ENCODE results near the gene RPS17. TPM values are rescaled to one million over a fixed set of nuclear protein-coding genes. Genes with fewer than 3 reads are reported as not detected.

RPS17 gene
- total RNA-seq, 2 donors from 2014 or later = 1,918 to 2,023 TPM

DNA sequence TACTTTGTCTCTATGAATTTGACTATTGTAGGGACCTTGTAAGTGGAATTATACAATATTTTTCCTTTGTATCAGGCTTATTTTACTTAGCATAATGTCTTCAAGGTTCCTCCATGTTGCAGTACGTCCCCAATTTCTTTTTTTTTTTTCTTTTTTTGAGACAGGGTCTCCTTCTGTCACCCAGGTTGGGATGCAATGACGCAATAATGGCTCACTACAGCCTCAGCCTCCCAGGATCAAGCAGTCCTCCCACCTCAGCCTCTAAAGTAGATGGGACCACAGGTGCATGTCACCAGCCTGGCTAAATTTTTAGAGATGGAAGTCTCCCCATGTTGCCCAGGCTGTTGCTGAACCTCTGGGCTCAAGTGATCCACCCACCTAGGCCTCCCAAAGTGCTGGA lies 40.5 kb upstream of the RPS17 start:
- H3K4me3 ChIP-seq (ENCODE audit: low read length) = no peak overlapping the region
- Mint-ChIP-seq H3K36me3 (ENCODE audit: low read depth) (no peaks in the 10 kb centered on the region), H3K27me3 (ENCODE audit: insufficient read depth) (peaks cover 6% of the 10 kb centered on the region), H3K4me3 (no peak overlapping the region), H3K9me3 (no peaks in the 10 kb centered on the region), H3K4me1 (peaks cover 10% of the 10 kb centered on the region), H3K27ac (no peak overlapping the region)
- H3K27me3 ChIP-seq (ENCODE audit: control insufficient read depth, insufficient read depth, low read length, poor library complexity, severe bottlenecking) = no peaks in the 10 kb centered on the region
- no peaks in the 10 kb centered on the region for H3K9me3 ChIP-seq (ENCODE audit: control insufficient read depth, low read length)
- DNase-seq = no peak
- no peaks in the 10 kb centered on the region for H3K36me3 ChIP-seq (ENCODE audit: control insufficient read depth, insufficient read depth, low read length)
- TF ChIP-seq, protein P1, sequence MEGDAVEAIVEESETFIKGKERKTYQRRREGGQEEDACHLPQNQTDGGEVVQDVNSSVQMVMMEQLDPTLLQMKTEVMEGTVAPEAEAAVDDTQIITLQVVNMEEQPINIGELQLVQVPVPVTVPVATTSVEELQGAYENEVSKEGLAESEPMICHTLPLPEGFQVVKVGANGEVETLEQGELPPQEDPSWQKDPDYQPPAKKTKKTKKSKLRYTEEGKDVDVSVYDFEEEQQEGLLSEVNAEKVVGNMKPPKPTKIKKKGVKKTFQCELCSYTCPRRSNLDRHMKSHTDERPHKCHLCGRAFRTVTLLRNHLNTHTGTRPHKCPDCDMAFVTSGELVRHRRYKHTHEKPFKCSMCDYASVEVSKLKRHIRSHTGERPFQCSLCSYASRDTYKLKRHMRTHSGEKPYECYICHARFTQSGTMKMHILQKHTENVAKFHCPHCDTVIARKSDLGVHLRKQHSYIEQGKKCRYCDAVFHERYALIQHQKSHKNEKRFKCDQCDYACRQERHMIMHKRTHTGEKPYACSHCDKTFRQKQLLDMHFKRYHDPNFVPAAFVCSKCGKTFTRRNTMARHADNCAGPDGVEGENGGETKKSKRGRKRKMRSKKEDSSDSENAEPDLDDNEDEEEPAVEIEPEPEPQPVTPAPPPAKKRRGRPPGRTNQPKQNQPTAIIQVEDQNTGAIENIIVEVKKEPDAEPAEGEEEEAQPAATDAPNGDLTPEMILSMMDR (conservative IDR thresholded peaks at IDR 0.05) = no peak
- no peak overlapping the region for H3K27ac ChIP-seq (ENCODE audit: low read depth, low read length)
- peaks cover 7% of the 10 kb centered on the region for H3K4me1 ChIP-seq (ENCODE audit: control insufficient read depth, insufficient read depth, low read length)
- WGBS, 2 experiments (ENCODE audit: insufficient coverage in 1 of 2, insufficient read length in 1 of 2) = 77 to 92% methylated on average over 2 of the region's 2 CpGs
- no peak overlapping the region for H3K9ac ChIP-seq (ENCODE audit: extremely low read depth, low read length, poor library complexity, severe bottlenecking)

DNA sequence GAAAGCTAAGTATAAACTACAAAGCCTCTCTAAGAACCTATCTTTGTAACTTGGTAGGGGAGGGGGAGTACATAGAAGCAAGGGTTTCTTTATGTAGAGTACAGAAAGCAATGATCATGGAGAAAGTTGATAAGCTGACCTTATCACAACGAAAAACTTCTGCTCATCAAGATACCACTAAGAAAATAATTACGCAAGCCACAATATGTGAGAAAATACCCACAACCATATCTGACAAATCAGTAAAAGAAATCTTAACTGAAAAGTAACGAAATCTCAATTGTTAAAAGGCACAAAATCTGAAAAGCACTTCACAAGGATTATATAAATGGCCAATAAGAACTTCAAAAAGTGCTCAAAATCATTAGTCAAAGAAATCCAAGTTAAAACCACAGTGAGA lies 35.1 kb upstream of the RPS17 start:
- Mint-ChIP-seq H3K4me3 (no peak overlapping the region), H3K27ac (no peak overlapping the region), H3K4me1 (peaks cover 42% of the 10 kb centered on the region), H3K36me3 (ENCODE audit: low read depth) (no peaks in the 10 kb centered on the region), H3K9me3 (no peaks in the 10 kb centered on the region), H3K27me3 (ENCODE audit: insufficient read depth) (peaks cover 4% of the 10 kb centered on the region)
- H3K9me3 ChIP-seq (ENCODE audit: control insufficient read depth, low read length) = no peaks in the 10 kb centered on the region
- H3K9ac ChIP-seq (ENCODE audit: extremely low read depth, low read length, poor library complexity, severe bottlenecking) = no peak overlapping the region
- no peak overlapping the region for H3K27ac ChIP-seq (ENCODE audit: low read depth, low read length)
- DNase-seq = no peak
- peak overlapping the region; percentile 10 for H3K4me3 ChIP-seq (ENCODE audit: low read length)
- peaks cover 10% of the 10 kb centered on the region for H3K4me1 ChIP-seq (ENCODE audit: control insufficient read depth, insufficient read depth, low read length)
- TF ChIP-seq, protein P1 (conservative IDR thresholded peaks at IDR 0.05) = no peak
- WGBS, 2 experiments (ENCODE audit: insufficient coverage in 1 of 2, insufficient read length in 1 of 2) = 69 to 80% methylated on average over 2 to 3 of the region's 3 CpGs
- H3K36me3 ChIP-seq (ENCODE audit: control insufficient read depth, insufficient read depth, low read length) = no peaks in the 10 kb centered on the region
- no peaks in the 10 kb centered on the region for H3K27me3 ChIP-seq (ENCODE audit: control insufficient read depth, insufficient read depth, low read length, poor library complexity, severe bottlenecking)

DNA sequence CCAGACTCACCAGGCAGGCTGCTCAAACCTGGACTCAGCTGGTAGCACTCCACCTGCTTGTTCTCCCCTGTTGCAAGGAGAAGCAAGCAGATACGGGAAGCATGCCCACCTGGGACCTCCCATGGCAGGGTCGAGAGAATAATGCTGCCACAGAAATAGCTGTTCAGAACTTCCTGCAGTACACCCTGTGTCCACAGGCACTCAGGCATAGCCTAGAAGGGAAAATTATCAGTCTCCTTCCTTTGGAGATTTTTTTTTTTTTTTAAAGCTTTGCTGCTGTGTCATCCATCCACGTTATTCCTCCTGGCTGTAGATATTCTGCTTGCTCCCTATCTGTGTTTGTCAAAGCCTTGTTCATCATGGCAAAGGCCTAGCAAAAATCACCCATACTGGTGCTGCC lies 32.7 kb upstream of the RPS17 start:
- H3K9ac ChIP-seq (ENCODE audit: extremely low read depth, low read length, poor library complexity, severe bottlenecking) = no peak overlapping the region
- peaks cover 2% of the 10 kb centered on the region for H3K27me3 Mint-ChIP-seq (ENCODE audit: insufficient read depth)
- H3K4me1 Mint-ChIP-seq = peaks cover 42% of the 10 kb centered on the region

More for the DNA sequence above, 32.7 kb upstream of the RPS17 start:
- Mint-ChIP-seq H3K4me3 (no peak overlapping the region), H3K27ac (no peak overlapping the region), H3K9me3 (no peaks in the 10 kb centered on the region), H3K36me3 (ENCODE audit: low read depth) (no peaks in the 10 kb centered on the region)
- H3K27ac ChIP-seq (ENCODE audit: low read depth, low read length) = no peak overlapping the region
- no peaks in the 10 kb centered on the region for H3K36me3 ChIP-seq (ENCODE audit: control insufficient read depth, insufficient read depth, low read length)
- H3K4me1 ChIP-seq (ENCODE audit: control insufficient read depth, insufficient read depth, low read length) = peaks cover 10% of the 10 kb centered on the region
- 96 to 100% methylated on average over 2 to 3 of the region's 3 CpGs for WGBS, 2 experiments (ENCODE audit: insufficient coverage in 1 of 2, insufficient read length in 1 of 2)
- no peaks in the 10 kb centered on the region for H3K9me3 ChIP-seq (ENCODE audit: control insufficient read depth, low read length)
- H3K27me3 ChIP-seq (ENCODE audit: control insufficient read depth, insufficient read depth, low read length, poor library complexity, severe bottlenecking) = no peaks in the 10 kb centered on the region
- H3K4me3 ChIP-seq (ENCODE audit: low read length) = no peak overlapping the region
- TF ChIP-seq, protein P1 (conservative IDR thresholded peaks at IDR 0.05) = peak; percentile 10
- no peak for DNase-seq

Measured in endodermal cell (in vitro differentiated cells).